IMR-90 (cell line): ENCODE data around the gene SLC2A10.

Experiments used
- CEBPB ChIP-seq: IDR thresholded peaks from 2 replicates; pipeline ENCODE4 v1.6.1; 2012; ENCODE audit warnings: low read depth, low read length, improper control_type of control experiment
- CHD1 ChIP-seq: IDR thresholded peaks from 2 replicates; pipeline ENCODE4 v1.6.1; 2012; ENCODE audit warnings: low read depth, low read length, improper control_type of control experiment
- FOS ChIP-seq: fragments of 150-350 bp; IDR thresholded peaks from 2 replicates; pipeline ENCODE4 v1.6.1; 2016; ENCODE audit warnings: low read depth, low read length
- MAFK ChIP-seq: IDR thresholded peaks from 2 replicates; pipeline ENCODE4 v1.6.1; 2012; ENCODE audit warnings: low read depth, low read length, improper control_type of control experiment
- MAZ ChIP-seq: IDR thresholded peaks from 2 replicates; pipeline ENCODE4 v1.6.1; 2012; ENCODE audit warnings: low read depth, mild to moderate bottlenecking, low read length, improper control_type of control experiment, moderate library complexity, borderline replicate concordance
- POLR2A ChIP-seq: IDR thresholded peaks from 2 replicates; pipeline ENCODE4 v1.6.1; 2012; ENCODE audit warnings: mild to moderate bottlenecking, low read depth, low read length
- RAD21 ChIP-seq: IDR thresholded peaks from 2 replicates; pipeline ENCODE4 v1.6.1; 2012; ENCODE audit warnings: low read length, improper control_type of control experiment
- RCOR1 ChIP-seq: IDR thresholded peaks from 2 replicates; pipeline ENCODE4 v1.6.1; 2012; ENCODE audit warnings: mild to moderate bottlenecking, low read length, improper control_type of control experiment; ENCODE audit not compliant: insufficient replicate concordance
- RFX5 ChIP-seq: IDR thresholded peaks from 2 replicates; pipeline ENCODE4 v1.8.0; 2012; ENCODE audit warnings: low read depth, mild to moderate bottlenecking, low read length, moderate library complexity
- SMC3 ChIP-seq: fragments of 150-350 bp; IDR thresholded peaks from 2 replicates; pipeline ENCODE4 v1.6.1; 2016; ENCODE audit warnings: low read depth, mild to moderate bottlenecking, antibody characterized with exemption, low read length, moderate library complexity
- TF ChIP-seq, protein P1 (sequence below): conservative IDR thresholded peaks from 2 replicates; pipeline ENCODE4 v1.5.1; 2012; ENCODE audit warnings: mild to moderate bottlenecking, low read depth, low read length, improper control_type of control experiment

DNA sequence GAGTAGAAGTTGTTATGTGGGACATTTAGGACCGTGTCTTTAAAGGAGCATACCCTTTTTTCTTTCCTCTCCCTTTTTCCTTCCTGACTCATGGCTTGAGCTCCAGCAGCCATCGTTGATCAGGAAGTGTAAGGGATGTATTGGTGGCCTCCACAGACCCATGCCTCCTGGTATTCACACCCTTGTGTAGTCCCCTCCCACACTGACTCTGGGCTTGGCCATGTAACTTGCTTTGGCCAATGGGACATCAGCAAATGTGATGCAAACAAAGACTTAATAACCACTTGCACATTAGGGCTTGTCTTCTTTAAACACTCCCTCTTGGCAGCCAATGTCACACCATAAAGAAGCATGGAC is 39.2 kb upstream of the SLC2A10 start:
- TF ChIP-seq, protein P1, sequence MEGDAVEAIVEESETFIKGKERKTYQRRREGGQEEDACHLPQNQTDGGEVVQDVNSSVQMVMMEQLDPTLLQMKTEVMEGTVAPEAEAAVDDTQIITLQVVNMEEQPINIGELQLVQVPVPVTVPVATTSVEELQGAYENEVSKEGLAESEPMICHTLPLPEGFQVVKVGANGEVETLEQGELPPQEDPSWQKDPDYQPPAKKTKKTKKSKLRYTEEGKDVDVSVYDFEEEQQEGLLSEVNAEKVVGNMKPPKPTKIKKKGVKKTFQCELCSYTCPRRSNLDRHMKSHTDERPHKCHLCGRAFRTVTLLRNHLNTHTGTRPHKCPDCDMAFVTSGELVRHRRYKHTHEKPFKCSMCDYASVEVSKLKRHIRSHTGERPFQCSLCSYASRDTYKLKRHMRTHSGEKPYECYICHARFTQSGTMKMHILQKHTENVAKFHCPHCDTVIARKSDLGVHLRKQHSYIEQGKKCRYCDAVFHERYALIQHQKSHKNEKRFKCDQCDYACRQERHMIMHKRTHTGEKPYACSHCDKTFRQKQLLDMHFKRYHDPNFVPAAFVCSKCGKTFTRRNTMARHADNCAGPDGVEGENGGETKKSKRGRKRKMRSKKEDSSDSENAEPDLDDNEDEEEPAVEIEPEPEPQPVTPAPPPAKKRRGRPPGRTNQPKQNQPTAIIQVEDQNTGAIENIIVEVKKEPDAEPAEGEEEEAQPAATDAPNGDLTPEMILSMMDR: no peak
- TF ChIP-seq FOS: no peak
- TF ChIP-seq MAZ: no peak
- TF ChIP-seq POLR2A: no peak
- no peak for TF ChIP-seq RCOR1
- no peak for TF ChIP-seq RAD21
- no peak for TF ChIP-seq RFX5
- TF ChIP-seq MAFK: no peak
- no peak for TF ChIP-seq CHD1
- no peak for TF ChIP-seq CEBPB
- TF ChIP-seq SMC3: no peak
